WTC11 (cell line): ENCODE results near the gene DDI2. TPM values are rescaled to one million over a fixed set of nuclear protein-coding genes. Genes with fewer than 3 reads are reported as not detected.

Experiments
- ATAC-seq: fragments of 200-7000 bp; cut with Tn5 transposase; 2 replicates; pipeline ENCODE4 v1.10.0; 2021; ENCODE audit warnings: mild to moderate bottlenecking, moderate library complexity
- CTCF ChIA-PET: fragments of 300-600 bp; sonication (Branson Sonifier 250); formaldehyde crosslinking; loops from one replicate; lab custom pipeline; 2021; ENCODE audit warnings: antibody characterized with exemption; lab: Charles Lee
- POLR2A ChIA-PET: fragments of 350-600 bp; sonication (Branson Sonifier 250); formaldehyde crosslinking; loops from one replicate; lab custom pipeline; 2021; ENCODE audit warnings: antibody characterized with exemption; lab: Charles Lee
- DNase-seq: peaks from one replicate; pipeline ENCODE4 v3.0.0; 2021; ENCODE audit warnings: low spot score
- H3K27ac Mint-ChIP-seq: 2 replicates; pipeline ENCODE4 v1.8.0; 2021; ENCODE audit warnings: mixed read lengths
- H3K27me3 Mint-ChIP-seq: 2 replicates; pipeline ENCODE4 v1.8.0; 2021; ENCODE audit warnings: low read depth, mild to moderate bottlenecking, moderate library complexity, mixed read lengths
- H3K36me3 Mint-ChIP-seq: 2 replicates; pipeline ENCODE4 v1.8.0; 2021; ENCODE audit warnings: mixed read lengths
- H3K4me1 Mint-ChIP-seq: 2 replicates; pipeline ENCODE4 v1.8.0; 2022; ENCODE audit warnings: mixed read lengths
- H3K4me3 Mint-ChIP-seq: 2 replicates; pipeline ENCODE4 v1.8.0; 2021; ENCODE audit warnings: mild to moderate bottlenecking, moderate library complexity, mixed read lengths
- H3K9me3 Mint-ChIP-seq: 2 replicates; pipeline ENCODE4 v1.8.0; 2021; ENCODE audit warnings: mixed read lengths
- ARID4B ChIP-seq: sonication (generic); formaldehyde crosslinking; IDR thresholded peaks from 2 replicates; pipeline ENCODE4 v1.8.0; 2023; ENCODE audit warnings: missing genetic modification reagents, mild to moderate bottlenecking, borderline replicate concordance
- ATF2 ChIP-seq: sonication (generic); formaldehyde crosslinking; IDR thresholded peaks from 2 replicates; pipeline ENCODE4 v1.8.1; 2022; ENCODE audit warnings: low read depth, missing genetic modification reagents, borderline replicate concordance
- ATF3 ChIP-seq: sonication (generic); formaldehyde crosslinking; conservative IDR thresholded peaks from 2 replicates; pipeline ENCODE4 v1.8.1; 2022; ENCODE audit warnings: mild to moderate bottlenecking, missing genetic modification reagents
- ERG ChIP-seq: fragments of 250-450 bp; sonication (Bioruptor Pico); IDR thresholded peaks from 2 replicates; pipeline ENCODE4 v1.8.0; 2021; ENCODE audit warnings: mild to moderate bottlenecking
- JAZF1 ChIP-seq: fragments of 250-450 bp; sonication (Bioruptor Pico); IDR thresholded peaks from 2 replicates; pipeline ENCODE4 v1.9.0; 2021; ENCODE audit warnings: moderate library complexity, mild to moderate bottlenecking, inconsistent platforms
- NFYB ChIP-seq: sonication (generic); formaldehyde crosslinking; conservative IDR thresholded peaks from 2 replicates; pipeline ENCODE4 v1.8.0; 2022; ENCODE audit warnings: low read depth, missing genetic modification reagents
- PRDM15 ChIP-seq: sonication (generic); formaldehyde crosslinking; IDR thresholded peaks from 2 replicates; pipeline ENCODE4 v1.8.0; 2022; ENCODE audit warnings: missing genetic modification reagents
- SMAD4 ChIP-seq: sonication (generic); formaldehyde crosslinking; IDR thresholded peaks from 2 replicates; pipeline ENCODE4 v1.8.0; 2022; ENCODE audit warnings: mild to moderate bottlenecking, missing genetic modification reagents
- SOX15 ChIP-seq: fragments of 250-450 bp; sonication (Bioruptor Pico); IDR thresholded peaks from 2 replicates; pipeline ENCODE4 v1.9.0; 2021; ENCODE audit warnings: mild to moderate bottlenecking
- USF2 ChIP-seq: sonication (generic); formaldehyde crosslinking; IDR thresholded peaks from 2 replicates; pipeline ENCODE4 v1.8.1; 2023; ENCODE audit warnings: mild to moderate bottlenecking, missing genetic modification reagents, moderate library complexity
- ZNF138 ChIP-seq: sonication (generic); formaldehyde crosslinking; conservative IDR thresholded peaks from 2 replicates; pipeline ENCODE4 v1.8.1; 2022; ENCODE audit warnings: mild to moderate bottlenecking, moderate library complexity, missing genetic modification reagents
- ZNF281 ChIP-seq: sonication (generic); formaldehyde crosslinking; IDR thresholded peaks from 2 replicates; pipeline ENCODE4 v1.8.0; 2023; ENCODE audit warnings: mild to moderate bottlenecking, missing genetic modification reagents
- ZNF317 ChIP-seq: sonication (generic); formaldehyde crosslinking; IDR thresholded peaks from 2 replicates; pipeline ENCODE4 v1.8.1; 2023; ENCODE audit warnings: low read depth, mild to moderate bottlenecking, moderate library complexity, missing genetic modification reagents, borderline replicate concordance
- ZNF512 ChIP-seq: sonication (generic); formaldehyde crosslinking; IDR thresholded peaks from 2 replicates; pipeline ENCODE4 v1.8.1; 2022; ENCODE audit warnings: missing genetic modification reagents, borderline replicate concordance
- total RNA-seq: library from RNA; stranded (reverse); gene quantifications from 3 replicates; pipeline ENCODE4 v1.2.3, GENCODE V29; 2021

The DDI2 gene
- total RNA-seq, 1 experiment from 2014 or later = 34.2 TPM

- Mint-ChIP-seq H3K4me1 (no peaks in the 10 kb centered on the region), H3K9me3 (no peaks in the 10 kb centered on the region), H3K27me3 (no peaks in the 10 kb centered on the region), H3K27ac (no peak overlapping the region), H3K36me3 (0 out of 2 replicates have a peak, but pooled peaks cover 3% of the 10 kb centered on the region), H3K4me3 (no peak overlapping the region)
- ATAC-seq (no peak), DNase-seq (no peak)
- TF ChIP-seq ERG = no peak
- no peak for TF ChIP-seq NFYB (CRISPR knock-in tag)
- TF ChIP-seq SOX15 (CRISPR knock-in tag) = no peak
- no peak for TF ChIP-seq ZNF317 (CRISPR knock-in tag)
- no peak for TF ChIP-seq ATF3 (CRISPR knock-in tag)
- no peak for TF ChIP-seq ZNF281 (CRISPR knock-in tag)
- no peak for TF ChIP-seq ZNF138
- TF ChIP-seq ZNF512 (CRISPR knock-in tag) = no peak
- POLR2A ChIA-PET = no interaction called here
- CTCF ChIA-PET = interaction anchor here (1.0 kb wide), 1 partner anchor 11 kb away, joined by 3 read pairs; no protein-coding TSS in a partner anchor
Observed at GRCh38 chr1:15696956-15697521, 79.8 kb downstream of the DDI2 start.

- 0 out of 2 replicates have a peak, but pooled peaks cover 3% of the 10 kb centered on the region for H3K36me3 Mint-ChIP-seq
- no peak overlapping the region for H3K27ac Mint-ChIP-seq
- CTCF ChIA-PET = no interaction called here
- POLR2A ChIA-PET = no interaction called here
- ATAC-seq (no peak), DNase-seq (no peak)
- no peaks in the 10 kb centered on the region for H3K27me3 Mint-ChIP-seq
- H3K4me3 Mint-ChIP-seq = no peak overlapping the region
- peaks cover under 1% of the 10 kb centered on the region; the same call in 1 of the 2 replicates for H3K4me1 Mint-ChIP-seq
- no peaks in the 10 kb centered on the region for H3K9me3 Mint-ChIP-seq
- TF ChIP-seq PRDM15 (CRISPR knock-in tag) (no peak), ATF2 (CRISPR knock-in tag) (no peak), SMAD4 (no peak), USF2 (CRISPR knock-in tag) (no peak), JAZF1 (CRISPR knock-in tag) (no peak), ARID4B (CRISPR knock-in tag) (no peak)
Observed at GRCh38 chr1:15698201-15698600, 80.9 kb downstream of the DDI2 start.
